GM12873 (cell line): ENCODE measurements around the gene PARK7.

Source experiments
- TF ChIP-seq, protein P1 (sequence below): IDR thresholded peaks from 2 replicates; pipeline ENCODE4 v1.5.1; 2012; ENCODE audit warnings: low read depth, mild to moderate bottlenecking, moderate library complexity, low read length, control low read depth; ENCODE audit not compliant: insufficient read depth; ENCODE audit errors: missing control alignments

Gene PARK7

DNA sequence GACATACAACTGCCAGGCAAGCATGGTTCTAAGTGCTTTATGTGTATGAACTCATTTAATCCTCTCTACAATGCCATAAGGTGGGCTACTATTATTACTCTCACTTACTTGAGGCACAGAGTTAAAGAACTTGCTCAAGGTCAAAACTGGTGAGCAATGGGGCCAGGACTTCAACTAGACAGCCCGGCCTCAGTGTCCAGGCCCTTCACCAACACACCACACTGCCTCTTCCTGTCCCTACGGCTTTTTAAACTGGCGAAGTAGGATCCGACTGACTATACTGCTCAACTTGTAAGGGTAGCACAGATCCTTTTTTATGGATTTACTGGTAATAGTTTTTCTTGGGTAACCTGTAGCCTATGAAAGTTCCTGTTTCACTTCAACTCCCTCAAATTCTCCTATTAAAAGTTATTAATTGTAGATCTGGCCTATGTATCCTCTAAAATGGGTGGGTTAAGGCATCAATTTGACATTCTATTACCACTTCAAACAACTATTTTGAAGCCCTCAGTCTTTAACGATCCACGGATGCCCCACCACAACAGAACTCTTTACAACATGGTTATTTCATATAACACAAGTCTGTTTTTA, 60.3 kb downstream of the PARK7 start:
- TF ChIP-seq, protein P1, sequence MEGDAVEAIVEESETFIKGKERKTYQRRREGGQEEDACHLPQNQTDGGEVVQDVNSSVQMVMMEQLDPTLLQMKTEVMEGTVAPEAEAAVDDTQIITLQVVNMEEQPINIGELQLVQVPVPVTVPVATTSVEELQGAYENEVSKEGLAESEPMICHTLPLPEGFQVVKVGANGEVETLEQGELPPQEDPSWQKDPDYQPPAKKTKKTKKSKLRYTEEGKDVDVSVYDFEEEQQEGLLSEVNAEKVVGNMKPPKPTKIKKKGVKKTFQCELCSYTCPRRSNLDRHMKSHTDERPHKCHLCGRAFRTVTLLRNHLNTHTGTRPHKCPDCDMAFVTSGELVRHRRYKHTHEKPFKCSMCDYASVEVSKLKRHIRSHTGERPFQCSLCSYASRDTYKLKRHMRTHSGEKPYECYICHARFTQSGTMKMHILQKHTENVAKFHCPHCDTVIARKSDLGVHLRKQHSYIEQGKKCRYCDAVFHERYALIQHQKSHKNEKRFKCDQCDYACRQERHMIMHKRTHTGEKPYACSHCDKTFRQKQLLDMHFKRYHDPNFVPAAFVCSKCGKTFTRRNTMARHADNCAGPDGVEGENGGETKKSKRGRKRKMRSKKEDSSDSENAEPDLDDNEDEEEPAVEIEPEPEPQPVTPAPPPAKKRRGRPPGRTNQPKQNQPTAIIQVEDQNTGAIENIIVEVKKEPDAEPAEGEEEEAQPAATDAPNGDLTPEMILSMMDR: no peak

DNA sequence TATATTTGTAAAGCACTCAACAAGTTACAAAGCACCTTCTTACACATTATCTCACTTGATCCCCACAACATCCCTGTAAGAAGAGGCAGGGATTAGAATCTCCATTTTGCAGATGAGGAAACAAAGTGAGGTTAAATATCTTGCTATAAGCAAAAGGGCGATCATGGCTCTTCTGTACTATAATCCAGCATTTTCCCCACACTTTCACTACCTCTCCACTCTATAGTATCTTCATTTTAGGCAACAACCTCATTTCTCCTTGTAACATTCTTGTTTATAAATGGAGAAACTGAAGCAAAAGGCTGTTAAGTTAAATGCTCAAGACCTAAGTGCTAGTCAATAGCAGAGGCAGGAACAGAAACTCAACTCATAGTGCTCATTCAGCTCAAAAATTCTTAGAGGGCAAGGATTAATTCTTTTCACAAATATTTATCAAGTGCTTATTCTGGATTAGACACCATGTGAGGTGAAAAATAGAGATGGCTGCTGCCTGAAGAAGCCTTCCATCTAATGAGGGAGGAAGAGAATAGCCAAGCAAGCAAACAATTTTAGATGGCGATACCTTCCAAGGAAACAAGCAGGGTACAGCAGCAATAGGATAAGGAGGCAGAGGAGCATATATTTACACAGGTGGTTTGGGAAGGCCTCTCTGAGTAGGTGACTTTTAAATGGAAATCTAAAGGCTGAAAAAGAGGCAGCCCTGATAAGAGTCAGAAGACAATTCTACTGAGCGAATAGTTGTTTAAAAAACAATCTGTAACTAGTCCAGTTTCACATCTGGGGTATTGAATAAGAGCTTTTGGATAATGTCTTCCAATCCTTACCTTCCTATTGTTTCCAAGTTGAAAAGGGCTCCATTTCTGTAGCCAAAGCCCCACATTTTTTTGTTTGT, 61.1 kb downstream of the PARK7 start:
- TF ChIP-seq, protein P1: no peak

DNA sequence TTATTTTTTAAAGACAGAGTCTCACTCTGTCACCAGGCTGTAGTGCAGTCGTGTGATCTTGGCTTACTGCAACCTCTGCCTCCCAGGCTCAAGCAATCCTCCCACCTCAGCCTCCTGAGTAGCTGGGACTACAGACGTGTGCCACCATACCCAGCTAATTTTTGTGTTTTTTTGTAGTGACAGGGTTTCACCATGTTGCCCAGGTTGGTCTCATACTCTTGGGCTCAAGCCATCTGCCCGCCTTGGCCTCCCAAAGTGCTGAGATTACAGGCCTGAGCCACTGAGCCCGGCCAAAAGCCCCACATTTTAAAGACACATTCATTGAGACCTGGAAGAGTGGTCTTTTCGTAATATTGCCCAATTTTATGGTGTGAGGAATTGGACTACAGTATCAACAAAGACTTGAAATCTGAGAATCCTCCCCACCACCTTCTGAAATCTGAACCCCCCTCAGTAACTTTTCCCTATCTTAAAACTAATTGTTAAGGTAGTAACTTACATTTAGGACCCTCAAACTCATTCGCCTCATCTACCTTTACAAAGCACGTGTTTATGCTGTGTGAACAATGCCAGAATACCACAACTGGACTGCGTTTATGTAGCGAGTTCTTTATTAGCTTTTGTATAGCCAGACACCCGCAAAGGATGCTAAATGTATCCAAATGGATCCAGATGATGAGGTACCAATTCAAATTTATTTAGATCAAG, 61.9 kb downstream of the PARK7 start:
- TF ChIP-seq, protein P1: no peak

DNA sequence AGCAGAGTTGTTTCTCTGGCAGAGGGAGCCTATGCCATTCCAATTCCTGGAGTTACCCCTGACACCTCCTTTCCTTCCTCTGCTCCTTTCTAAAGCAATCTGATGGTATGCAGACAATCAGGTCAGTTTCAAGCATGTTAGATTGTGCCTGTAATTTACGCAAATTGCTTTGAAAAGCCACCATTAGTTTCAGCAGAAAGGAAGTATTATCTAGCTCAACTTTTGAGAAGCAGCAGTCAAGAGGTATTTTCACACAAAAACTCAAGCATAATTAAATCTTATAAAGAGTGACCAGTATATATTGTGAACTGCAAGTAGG, 62.4 kb downstream of the PARK7 start:
- TF ChIP-seq, protein P1: no peak

DNA sequence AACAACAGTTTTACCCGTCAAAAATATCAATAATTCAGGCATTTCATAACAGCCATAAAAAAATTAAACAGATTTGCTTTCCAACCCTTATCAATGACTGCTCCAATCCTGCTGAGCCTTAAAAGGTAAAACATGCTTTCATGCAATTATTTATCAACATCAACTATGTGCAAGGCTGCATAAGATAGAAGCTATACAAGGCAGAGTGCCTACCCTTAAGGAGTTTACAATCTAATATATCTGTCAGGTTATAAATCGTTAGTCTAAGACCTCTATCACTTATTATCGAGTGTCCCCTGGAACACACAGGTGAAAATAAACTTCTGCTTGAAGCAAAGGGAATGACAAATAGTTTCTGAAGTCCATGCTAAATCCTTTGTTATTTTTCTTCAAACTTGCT, 62.8 kb downstream of the PARK7 start:
- TF ChIP-seq, protein P1: no peak

DNA sequence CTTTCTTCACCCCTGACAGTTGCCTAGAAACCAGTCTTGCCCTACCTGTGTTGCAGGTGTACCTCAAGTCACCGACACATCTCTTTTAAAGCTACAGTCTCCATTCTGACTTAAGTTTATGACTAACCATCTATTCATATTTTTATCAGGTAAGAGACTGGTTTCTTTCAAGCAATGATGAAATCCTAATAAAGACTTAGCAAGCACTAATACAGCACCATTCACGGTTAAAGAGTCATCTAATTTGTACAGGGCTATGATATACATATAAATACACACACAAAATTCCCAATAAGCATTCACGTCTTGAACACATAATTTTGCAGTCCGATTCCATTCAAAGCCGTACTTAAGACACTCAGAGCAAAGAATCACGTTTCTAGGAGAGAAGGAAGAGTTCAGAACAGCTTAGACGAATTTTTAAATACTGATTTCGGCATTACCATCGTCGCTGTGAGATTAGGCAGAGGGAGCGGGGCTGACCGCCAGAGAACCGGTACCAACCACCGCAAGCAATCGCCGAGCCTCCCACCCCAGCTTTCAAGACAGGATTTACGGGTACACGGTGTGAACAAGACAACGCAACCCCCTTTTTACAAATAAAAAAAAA, 63.7 kb downstream of the PARK7 start:
- TF ChIP-seq, protein P1: no peak

DNA sequence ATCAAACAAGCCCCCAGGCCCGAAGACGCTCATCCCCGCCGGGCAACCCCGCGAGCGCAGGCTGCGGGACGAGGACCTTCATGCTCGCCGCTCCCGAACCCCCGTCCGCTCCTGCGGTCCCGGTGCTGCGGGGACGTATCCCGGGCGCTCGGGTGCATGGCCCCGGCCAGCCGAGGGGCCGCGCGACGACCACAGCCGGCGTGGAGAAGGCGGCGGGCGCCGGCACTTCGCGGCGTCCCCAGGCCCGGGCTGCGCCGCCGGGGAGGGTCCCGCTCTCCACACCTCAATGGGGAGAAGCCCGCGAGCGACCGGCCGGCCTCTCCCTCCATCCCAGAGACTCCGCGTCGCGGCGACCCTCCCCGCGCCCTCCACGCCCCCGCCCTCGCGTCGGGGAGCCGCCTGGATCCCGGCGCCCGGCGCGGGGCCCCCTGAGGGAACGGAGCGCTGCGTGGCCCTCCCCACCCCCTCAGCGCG, 64.2 kb downstream of the PARK7 start:
- TF ChIP-seq, protein P1: no peak
